Stomach (tissue), 9 donors: Measurements from ENCODE around the gene PARL. TPM values are rescaled to one million over a fixed set of nuclear protein-coding genes. Genes with fewer than 3 reads are reported as not detected.

Experiments used
- DNase-seq, 2 donors: peaks; one replicate each; pipeline versions ENCODE4 v3.0.0 to v3.0.0-alpha.2; 2013 to 2019
- H3K27ac ChIP-seq, 5 donors: fragments of 200-600 bp in 4 of 5; sonication (generic) in 4 of 5; one replicate each; pipeline ENCODE4 v1.5.1; 2013 to 2019; ENCODE audit warnings: mild to moderate bottlenecking in 1 of 5, moderate library complexity in 1 of 5
- H3K27me3 ChIP-seq, 3 donors: fragments of 200-600 bp; sonication (generic); one replicate each; pipeline ENCODE4 v1.5.1; 2017 to 2019; ENCODE audit warnings: mixed run types in 1 of 3
- H3K36me3 ChIP-seq, 4 donors: fragments of 200-600 bp; sonication (generic); 1 replicate in 3 of 4; 2 replicates in 1 of 4; pipeline ENCODE4 v1.5.1; 2016 to 2019
- H3K4me1 ChIP-seq, 4 donors: fragments of 200-600 bp; sonication (generic); one replicate each; pipeline ENCODE4 v1.5.1; 2016 to 2019
- H3K4me3 ChIP-seq, 4 donors: fragments of 200-600 bp; sonication (generic) in 3 of 4; one replicate each; pipeline ENCODE4 v1.5.1; 2016 to 2019; ENCODE audit warnings: mild to moderate bottlenecking in 1 of 4
- H3K9me3 ChIP-seq, 4 donors: fragments of 200-600 bp; sonication (generic); one replicate each; pipeline ENCODE4 v1.5.1; 2016 to 2019
- EP300 ChIP-seq: sonication (generic); formaldehyde crosslinking; IDR thresholded peaks from one replicate; pipeline ENCODE4 v1.6.1; 2017; ENCODE audit warnings: antibody characterized with exemption
- POLR2A ChIP-seq, 4 donors: fragments of 450-650 bp; IDR thresholded peaks; one replicate each; pipeline ENCODE4 v1.6.1; 2016; ENCODE audit warnings: antibody characterized with exemption in 4 of 4, control low read depth in 2 of 4, mild to moderate bottlenecking in 1 of 4, moderate library complexity in 1 of 4
- POLR2AphosphoS5 ChIP-seq, 3 donors: sonication (generic); formaldehyde crosslinking; IDR thresholded peaks; one replicate each; pipeline ENCODE4 v1.6.1; 2016; ENCODE audit warnings: antibody characterized with exemption in 3 of 3
- WGBS, 5 donors: extraction: QIAGEN DNeasy Blood & Tissue Kit in 3 of 5; methylation state at CpG; one replicate each; pipeline versions ENCODE4 v1.1.5 to v1.1.7; 2013 to 2018; 5-methylcytosine and 5-hydroxymethylcytosine counted together
- intact Hi-C: fragments of 100-400 bp; cut with DNase I; formaldehyde crosslinking; loops from one replicate; pipeline ENCODE4 v1.15.1; 2023; ENCODE audit warnings: low total_unique reads
- polyA plus RNA-seq, 3 donors: library from polyadenylated mRNA; stranded (reverse); fragments of 200-250 nt; gene quantifications; one replicate each; pipeline ENCODE4 v1.2.3, GENCODE V29; 2013
- total RNA-seq, 5 donors: library from RNA; depleted of rRNA; stranded (reverse); fragments of >200 nt; gene quantifications; one replicate each; pipeline versions ENCODE4 v1.1.0 to v1.2.3, GENCODE V29; 2014 to 2016
- TF ChIP-seq, protein P1 (sequence below), 7 experiments: fragments of 450-650 bp in 4 of 7; fragments of 200-600 bp in 3 of 7; sonication (generic) in 3 of 7; IDR thresholded peaks; one replicate each; pipeline ENCODE4 v1.5.1; 2016 to 2019; ENCODE audit warnings: antibody characterized with exemption in 7 of 7, control low read depth in 2 of 7, mild to moderate bottlenecking in 1 of 7
- donor health status: healthy with polysubstance abuse.
- donor health status: Bipolar disorder and iron deficiency.
- donor health status: healthy.

PARL gene
- total and polyA plus RNA-seq, 8 donors: 54.3 to 116 (median 85.0) TPM

DNA sequence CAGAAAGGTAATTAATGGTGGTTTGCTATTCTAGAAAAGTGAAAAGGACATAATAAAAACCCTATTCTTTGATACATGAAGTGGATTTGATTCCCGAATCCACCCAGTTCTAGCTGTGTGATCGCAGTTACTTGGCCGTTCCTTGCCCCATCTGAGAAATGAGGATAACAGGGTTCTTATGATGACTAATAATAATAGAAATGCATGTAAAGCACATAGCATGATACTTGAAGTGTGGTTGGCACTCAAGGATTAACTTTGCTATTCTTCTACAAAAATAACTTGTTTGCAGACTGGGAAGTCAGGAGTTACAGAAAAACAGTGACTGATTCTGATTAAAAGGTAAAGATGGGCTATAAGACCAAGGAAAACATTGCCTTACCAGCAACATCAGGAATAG is 26.8 kb downstream of the PARL start:
- DNase-seq: no peak
- intact Hi-C loops: no loop called here
- no peaks in the 10 kb centered on the region for H3K4me1 ChIP-seq
- no peak for TF ChIP-seq POLR2AphosphoS5 (IDR thresholded peaks at IDR 0.05)
- TF ChIP-seq POLR2A (IDR thresholded peaks at IDR 0.05): no peak
- TF ChIP-seq, protein P1, sequence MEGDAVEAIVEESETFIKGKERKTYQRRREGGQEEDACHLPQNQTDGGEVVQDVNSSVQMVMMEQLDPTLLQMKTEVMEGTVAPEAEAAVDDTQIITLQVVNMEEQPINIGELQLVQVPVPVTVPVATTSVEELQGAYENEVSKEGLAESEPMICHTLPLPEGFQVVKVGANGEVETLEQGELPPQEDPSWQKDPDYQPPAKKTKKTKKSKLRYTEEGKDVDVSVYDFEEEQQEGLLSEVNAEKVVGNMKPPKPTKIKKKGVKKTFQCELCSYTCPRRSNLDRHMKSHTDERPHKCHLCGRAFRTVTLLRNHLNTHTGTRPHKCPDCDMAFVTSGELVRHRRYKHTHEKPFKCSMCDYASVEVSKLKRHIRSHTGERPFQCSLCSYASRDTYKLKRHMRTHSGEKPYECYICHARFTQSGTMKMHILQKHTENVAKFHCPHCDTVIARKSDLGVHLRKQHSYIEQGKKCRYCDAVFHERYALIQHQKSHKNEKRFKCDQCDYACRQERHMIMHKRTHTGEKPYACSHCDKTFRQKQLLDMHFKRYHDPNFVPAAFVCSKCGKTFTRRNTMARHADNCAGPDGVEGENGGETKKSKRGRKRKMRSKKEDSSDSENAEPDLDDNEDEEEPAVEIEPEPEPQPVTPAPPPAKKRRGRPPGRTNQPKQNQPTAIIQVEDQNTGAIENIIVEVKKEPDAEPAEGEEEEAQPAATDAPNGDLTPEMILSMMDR (IDR thresholded peaks at IDR 0.05): no peak
- no peak for TF ChIP-seq EP300
- H3K4me3 ChIP-seq: no peak overlapping the region
- no peaks in the 10 kb centered on the region for H3K9me3 ChIP-seq
- no peaks in the 10 kb centered on the region for H3K27me3 ChIP-seq
- peaks cover 26 to 98% (median 94%) of the 10 kb centered on the region in 4 donors for H3K36me3 ChIP-seq
- H3K27ac ChIP-seq: no peak overlapping the region
- 93 to 97% (median 95%) methylated on average over 3 of the region's 3 CpGs for WGBS, 5 donors

DNA sequence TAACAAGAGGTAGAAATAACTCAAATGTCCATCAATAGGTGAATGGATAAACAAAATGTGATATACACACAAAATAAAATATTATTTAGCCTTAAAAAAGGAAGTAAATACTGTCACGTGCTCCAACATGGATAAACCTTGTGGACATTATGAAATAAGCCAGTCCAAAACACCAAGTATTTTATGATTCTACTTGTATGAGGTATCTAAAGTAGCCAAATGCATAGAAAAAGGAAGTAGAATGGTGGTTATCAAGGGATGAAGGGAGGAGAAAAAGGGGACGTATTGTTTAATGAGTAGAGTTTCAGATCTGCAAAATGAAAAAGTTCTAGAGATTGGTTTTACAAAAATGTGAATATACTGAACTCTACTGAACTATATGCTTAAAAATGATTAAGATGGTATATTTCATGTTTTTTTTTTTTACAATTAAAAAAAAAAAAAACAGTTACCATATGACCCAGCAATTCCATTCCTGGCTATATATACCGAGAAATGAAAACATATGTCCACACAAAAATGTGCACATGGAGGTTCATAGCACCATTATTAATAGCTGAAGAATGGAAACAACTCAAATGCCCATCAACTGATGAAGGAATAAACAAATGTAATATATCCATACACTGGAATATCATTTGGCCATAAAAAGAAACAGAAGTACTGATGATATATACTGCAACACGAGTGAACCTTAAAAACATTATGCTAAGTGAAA is 30.2 kb downstream of the PARL start:
- no peak overlapping the region for H3K4me3 ChIP-seq
- no peaks in the 10 kb centered on the region for H3K27me3 ChIP-seq
- DNase-seq: no peak
- TF ChIP-seq, protein P1 (IDR thresholded peaks at IDR 0.05): no peak
- TF ChIP-seq POLR2A (IDR thresholded peaks at IDR 0.05) (no peak), POLR2AphosphoS5 (IDR thresholded peaks at IDR 0.05) (no peak), EP300 (no peak)
- no peaks in the 10 kb centered on the region for H3K4me1 ChIP-seq
- intact Hi-C loops: no loop called here
- H3K9me3 ChIP-seq: no peaks in the 10 kb centered on the region
- H3K36me3 ChIP-seq: peaks cover 15 to 93% (median 83%) of the 10 kb centered on the region in 4 donors
- H3K27ac ChIP-seq: no peak overlapping the region
- 85 to 95% (median 90%) methylated on average over 4 of the region's 4 CpGs for WGBS, 5 donors

GRCh38 chr3:183845608-183846288 is 38.9 kb downstream of the PARL start:
- H3K4me1 ChIP-seq: no peaks in the 10 kb centered on the region
- H3K9me3 ChIP-seq: no peaks in the 10 kb centered on the region
- TF ChIP-seq POLR2A (IDR thresholded peaks at IDR 0.05) (no peak), EP300 (no peak), POLR2AphosphoS5 (IDR thresholded peaks at IDR 0.05) (no peak)
- TF ChIP-seq, protein P1 (IDR thresholded peaks at IDR 0.05): no peak
- H3K27me3 ChIP-seq: no peaks in the 10 kb centered on the region
- peaks cover 31 to 90% (median 88%) of the 10 kb centered on the region in 4 donors for H3K36me3 ChIP-seq
- DNase-seq: no peak
- 86 to 91% (median 89%) methylated on average over 13 of the region's 13 CpGs for WGBS, 5 donors
- intact Hi-C loops: no loop called here
- no peak overlapping the region for H3K27ac ChIP-seq
- no peak overlapping the region for H3K4me3 ChIP-seq

DNA sequence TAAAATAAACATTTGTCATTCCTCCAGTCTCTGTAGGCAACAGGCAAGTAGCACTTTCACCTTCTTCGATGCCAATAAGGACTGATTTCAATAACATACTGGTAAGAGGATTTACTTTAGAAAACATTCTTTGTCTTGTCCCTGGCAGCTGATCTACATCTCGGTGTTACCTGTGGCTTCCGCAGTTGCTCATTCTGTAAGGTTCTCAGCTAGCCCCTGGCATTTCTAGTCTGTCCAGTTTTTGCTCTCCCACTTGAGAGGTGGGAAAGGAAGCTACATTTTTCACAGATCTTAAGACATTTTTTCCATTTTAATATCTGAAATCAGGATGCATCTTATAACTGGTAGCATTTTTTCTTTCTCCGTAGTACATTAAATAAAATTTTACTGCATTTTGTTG is 39.6 kb downstream of the PARL start:
- TF ChIP-seq EP300 (no peak), POLR2A (IDR thresholded peaks at IDR 0.05) (no peak), POLR2AphosphoS5 (IDR thresholded peaks at IDR 0.05) (no peak)
- TF ChIP-seq, protein P1 (IDR thresholded peaks at IDR 0.05): no peak
- H3K27ac ChIP-seq: no peak overlapping the region
- no peak overlapping the region for H3K4me3 ChIP-seq
- no peaks in the 10 kb centered on the region for H3K4me1 ChIP-seq
- no peaks in the 10 kb centered on the region for H3K27me3 ChIP-seq
- intact Hi-C loops: no loop called here
- DNase-seq: no peak
- H3K9me3 ChIP-seq: no peaks in the 10 kb centered on the region
- WGBS, 5 donors: 86 to 96% (median 90%) methylated on average over 4 of the region's 4 CpGs
- peaks cover 29 to 93% (median 90%) of the 10 kb centered on the region in 4 donors for H3K36me3 ChIP-seq
